ENCODE results near the gene STRA8.
"Not testable (repeated sequence)": the region's sequence is repeated elsewhere in the genome, so short reads cannot be mapped to it uniquely, and the experiment has no call there.

Gene STRA8

GRCh38 chr7:135232720-135233119, 918 bp upstream of the STRA8 start:
- no peak for DNase-seq (ENCODE audit: low spot score)
- in situ Hi-C loops (cut with MboI; ENCODE audit: low sequenced_read_pairs, unreplicated experiment): no loop called here
- TF ChIP-seq CTCF (IDR thresholded peaks at IDR 0.05; ENCODE audit: borderline replicate concordance, control extremely low read depth, extremely low read depth, insufficient read depth, missing control alignments): no peak

- in situ Hi-C loops (cut with MboI; ENCODE audit: low sequenced_read_pairs, unreplicated experiment); DNase-seq (ENCODE audit: low spot score): not testable (repeated sequence)
These were observed 457 bp downstream of the STRA8 start for GRCh38 chr7:135234095-135234494.

- DNase-seq (ENCODE audit: low spot score): no peak
- in situ Hi-C loops (cut with MboI; ENCODE audit: low sequenced_read_pairs, unreplicated experiment): no loop called here
These were observed 1.1 kb downstream of the STRA8 start for GRCh38 chr7:135234727-135235126.

GRCh38 chr7:135235841-135236240, 2.2 kb downstream of the STRA8 start:
- no peak for DNase-seq (ENCODE audit: low spot score)
- in situ Hi-C loops (cut with MboI; ENCODE audit: low sequenced_read_pairs, unreplicated experiment): no loop called here
- no peak for TF ChIP-seq CTCF (IDR thresholded peaks at IDR 0.05; ENCODE audit: borderline replicate concordance, control extremely low read depth, extremely low read depth, insufficient read depth, missing control alignments)

More at GRCh38 chr7:135234727-135235126, 1.1 kb downstream of the STRA8 start:
- no peak for TF ChIP-seq CTCF (IDR thresholded peaks at IDR 0.05; ENCODE audit: borderline replicate concordance, control extremely low read depth, extremely low read depth, insufficient read depth, missing control alignments)

GRCh38 chr7:135236727-135237126, 3.1 kb downstream of the STRA8 start:
- no peak for TF ChIP-seq CTCF (IDR thresholded peaks at IDR 0.05; ENCODE audit: borderline replicate concordance, control extremely low read depth, extremely low read depth, insufficient read depth, missing control alignments)
- in situ Hi-C loops (cut with MboI; ENCODE audit: low sequenced_read_pairs, unreplicated experiment): no loop called here
- peak; percentile 60 for DNase-seq (ENCODE audit: low spot score)

GRCh38 chr7:135238112-135238744, 4.6 kb downstream of the STRA8 start:
- no peak for DNase-seq (ENCODE audit: low spot score)
- in situ Hi-C loops (cut with MboI; ENCODE audit: low sequenced_read_pairs, unreplicated experiment): no loop called here
- no peak for TF ChIP-seq CTCF (IDR thresholded peaks at IDR 0.05; ENCODE audit: borderline replicate concordance, control extremely low read depth, extremely low read depth, insufficient read depth, missing control alignments)

- no peak for TF ChIP-seq CTCF (IDR thresholded peaks at IDR 0.05; ENCODE audit: borderline replicate concordance, control extremely low read depth, extremely low read depth, insufficient read depth, missing control alignments)
- no peak for DNase-seq (ENCODE audit: low spot score)
- in situ Hi-C loops (cut with MboI; ENCODE audit: low sequenced_read_pairs, unreplicated experiment): no loop called here
These were observed 5.6 kb downstream of the STRA8 start for GRCh38 chr7:135239263-135239662.

All from GM13976 (cell line).